GM18858 (cell line): Measurements from ENCODE around the gene CRHR1.
"Not testable (repeated sequence)": the region's sequence is repeated elsewhere in the genome, so short reads cannot be mapped to it uniquely, and the experiment has no call there.

Source experiments
- ATAC-seq: cut with Tn5 transposase; IDR thresholded peaks from one replicate; pipeline ENCODE4 v1.9.1; 2021; ENCODE audit not compliant: unreplicated experiment

Gene CRHR1

GRCh38 chr17:45784293-45784740 lies at the start of gene CRHR1:
Gene CRHR1, plus strand, starts transcription at chr17:45784320. Its CDS starts 225 bp downstream, at chr17:45784545.
- no peak for ATAC-seq

GRCh38 chr17:45734598-45734997 lies 49.5 kb upstream of the CRHR1 start:
- ATAC-seq = no peak

- ATAC-seq = no peak
These were observed 48.6 kb upstream of the CRHR1 start for GRCh38 chr17:45735488-45735887.

- ATAC-seq = no peak
These were observed 44.3 kb upstream of the CRHR1 start for GRCh38 chr17:45739786-45740185.

- no peak for ATAC-seq
These were observed 43.4 kb upstream of the CRHR1 start for GRCh38 chr17:45740553-45741330.

GRCh38 chr17:45742251-45742650 lies 41.9 kb upstream of the CRHR1 start:
- ATAC-seq = no peak

- no peak for ATAC-seq
These were observed 40.3 kb upstream of the CRHR1 start for GRCh38 chr17:45743626-45744326.

- not testable (repeated sequence) for ATAC-seq
These were observed 39.3 kb upstream of the CRHR1 start for GRCh38 chr17:45744826-45745225.

GRCh38 chr17:45745601-45746494 lies 38.3 kb upstream of the CRHR1 start:
- no peak for ATAC-seq

GRCh38 chr17:45747911-45748310 lies 36.2 kb upstream of the CRHR1 start:
- ATAC-seq = no peak

GRCh38 chr17:45748731-45749310 lies 35.3 kb upstream of the CRHR1 start:
- ATAC-seq = no peak

- no peak for ATAC-seq
These were observed 34.2 kb upstream of the CRHR1 start for GRCh38 chr17:45749831-45750335.

GRCh38 chr17:45750779-45751440 lies 33.2 kb upstream of the CRHR1 start:
- ATAC-seq = no peak

GRCh38 chr17:45751466-45751865 lies 32.7 kb upstream of the CRHR1 start:
- ATAC-seq = no peak

- no peak for ATAC-seq
These were observed 31.9 kb upstream of the CRHR1 start for GRCh38 chr17:45752246-45752645.

- ATAC-seq = no peak
These were observed 30.4 kb upstream of the CRHR1 start for GRCh38 chr17:45753645-45754225.

- no peak for ATAC-seq
These were observed 29.1 kb upstream of the CRHR1 start for GRCh38 chr17:45755050-45755449.

- ATAC-seq = no peak
These were observed 27.7 kb upstream of the CRHR1 start for GRCh38 chr17:45756266-45756991.
